Transverse colon (tissue), 4 donors: ENCODE measurements around the gene LYZL1. TPM values are rescaled to one million over a fixed set of nuclear protein-coding genes. Genes with fewer than 3 reads are reported as not detected.

Experiments
- DNase-seq: peaks from one replicate; pipeline ENCODE4 v3.0.0-alpha.2; 2019
- H3K27ac ChIP-seq, 4 donors: fragments of 200-600 bp; sonication (generic); 2 replicates each; pipeline ENCODE4 v1.5.1; 2016 to 2018; ENCODE audit warnings: inconsistent platforms in 4 of 4
- H3K27me3 ChIP-seq: fragments of 200-600 bp; sonication (generic); 2 replicates; pipeline ENCODE4 v1.5.1; 2017; ENCODE audit warnings: inconsistent platforms
- H3K36me3 ChIP-seq, 4 donors: fragments of 200-600 bp; sonication (generic); 2 replicates each; pipeline ENCODE4 v1.5.1; 2017 to 2019; ENCODE audit warnings: inconsistent platforms in 4 of 4
- H3K4me1 ChIP-seq, 4 donors: fragments of 200-600 bp; sonication (generic); 2 replicates each; pipeline ENCODE4 v1.5.1; 2017 to 2020; ENCODE audit warnings: inconsistent platforms in 4 of 4
- H3K4me3 ChIP-seq, 4 donors: fragments of 200-600 bp; sonication (generic); 1 replicate in 1 of 4; 2 replicates in 3 of 4; pipeline versions ENCODE4 v1.5.1 to v1.6.1; 2017 to 2019; ENCODE audit warnings: inconsistent platforms in 4 of 4
- H3K9me3 ChIP-seq, 2 donors: fragments of 200-600 bp; sonication (generic); 2 replicates each; pipeline ENCODE4 v1.5.1; 2017 to 2019; ENCODE audit warnings: inconsistent platforms in 2 of 2
- CTCF ChIP-seq, 5 experiments: fragments of 200-600 bp in 3 of 5; fragments of 450-650 bp in 2 of 5; sonication (generic) in 3 of 5; IDR thresholded peaks; 1 replicate in 2 of 5; 2 replicates in 3 of 5; pipeline ENCODE4 v1.5.1; 2016 to 2017; ENCODE audit warnings: antibody characterized with exemption in 5 of 5, inconsistent platforms in 3 of 5, mild to moderate bottlenecking in 2 of 5, moderate library complexity in 1 of 5
- EP300 ChIP-seq: sonication (generic); formaldehyde crosslinking; IDR thresholded peaks from one replicate; pipeline ENCODE4 v1.6.1; 2017; ENCODE audit warnings: antibody characterized with exemption, low read depth
- POLR2A ChIP-seq: fragments of 450-650 bp; IDR thresholded peaks from one replicate; pipeline ENCODE4 v1.6.1; 2016; ENCODE audit warnings: antibody characterized with exemption, mild to moderate bottlenecking, moderate library complexity
- POLR2AphosphoS5 ChIP-seq, 3 donors: sonication (generic); formaldehyde crosslinking; IDR thresholded peaks; one replicate each; pipeline ENCODE4 v1.6.1; 2016; ENCODE audit warnings: antibody characterized with exemption in 3 of 3
- WGBS, 2 donors: methylation state at CpG; one replicate each; pipeline ENCODE4 v1.1.5; 2018; ENCODE audit warnings: low coverage in 1 of 2; 5-methylcytosine and 5-hydroxymethylcytosine counted together
- in situ Hi-C, 4 donors: fragments of 200-750 bp; cut with MboI; loops; one replicate each; pipeline versions ENCODE4 v1.15.0 to v1.15.1; 2017; ENCODE audit warnings: low sequenced_read_pairs in 3 of 4, low pct_ligation_motif_present in 1 of 4, low pct_unique_long_range_greater_than_20kb in 1 of 4
- intact Hi-C: fragments of 100-400 bp; cut with DNase I; formaldehyde crosslinking; loops from one replicate; pipeline ENCODE4 v1.15.1; 2023; ENCODE audit warnings: low total_unique reads
- total RNA-seq, 4 donors: library from RNA; depleted of rRNA; stranded (reverse); fragments of >200 nt; gene quantifications; one replicate each; pipeline ENCODE4 v1.1.0, GENCODE V29; 2016

The LYZL1 gene
- total RNA-seq, 4 donors from 2014 or later = not detected

DNA sequence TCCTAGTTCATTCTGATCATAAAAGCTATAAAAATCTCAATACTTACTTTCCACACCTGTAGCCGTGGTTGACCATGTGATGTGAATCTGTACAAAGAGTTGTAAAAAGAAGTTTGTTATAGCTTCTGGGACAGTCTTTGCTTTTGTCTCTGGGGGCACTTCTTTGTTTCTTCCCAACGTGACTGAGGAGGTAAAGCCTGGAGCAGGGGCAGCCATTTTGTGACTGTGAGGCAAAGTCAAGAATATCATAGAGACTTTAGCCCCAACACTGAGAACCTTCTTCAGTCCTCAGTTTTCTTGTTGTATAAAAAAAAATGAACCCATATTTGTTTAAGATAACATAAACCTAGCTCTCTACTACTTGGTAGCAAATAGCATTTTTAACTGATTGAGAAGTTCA is 29.4 kb upstream of the LYZL1 start:
- DNase-seq = no peak
- TF ChIP-seq EP300 (no peak), POLR2AphosphoS5 (IDR thresholded peaks at IDR 0.05) (no peak), POLR2A (no peak), CTCF (IDR thresholded peaks at IDR 0.05) (no peak)
- Histone ChIP-seq H3K4me1 (peaks cover 0 to 6% (median 0%) of the 10 kb centered on the region in 4 donors), H3K4me3 (no peak overlapping the region), H3K27ac (no peak overlapping the region), H3K36me3 (no peaks in the 10 kb centered on the region), H3K27me3 (no peaks in the 10 kb centered on the region), H3K9me3 (no peaks in the 10 kb centered on the region)
- intact Hi-C loops = no loop called here
- in situ Hi-C loops = no loop called here
- 65 to 79% methylated on average over 2 of the region's 2 CpGs for WGBS, 2 donors

DNA sequence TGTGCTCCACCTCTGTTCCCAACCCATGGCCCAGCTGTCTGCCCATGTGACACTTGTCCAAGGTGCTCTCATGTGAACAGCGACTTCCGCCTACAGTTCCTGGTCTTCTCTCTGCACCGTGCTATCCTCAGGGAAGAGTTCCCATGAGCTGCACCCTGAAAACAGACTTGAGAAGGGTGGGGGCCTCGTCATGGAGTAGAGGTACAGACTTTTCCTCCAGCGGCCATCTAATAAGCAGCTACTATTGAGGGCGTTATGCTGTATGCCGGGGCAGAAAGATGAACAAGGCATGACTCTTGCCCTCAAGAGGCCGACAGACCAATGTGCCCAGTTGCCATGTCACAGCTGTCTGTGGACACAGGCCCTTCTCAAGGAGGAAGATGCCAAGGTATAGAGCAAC is 25.4 kb upstream of the LYZL1 start:
- Histone ChIP-seq H3K9me3 (no peaks in the 10 kb centered on the region), H3K27ac (no peak overlapping the region), H3K27me3 (no peaks in the 10 kb centered on the region), H3K4me1 (no peaks in the 10 kb centered on the region), H3K36me3 (no peaks in the 10 kb centered on the region), H3K4me3 (no peak overlapping the region)
- no peak for DNase-seq
- WGBS, 2 donors = 91% methylated on average over 8 of the region's 8 CpGs; no CpG with 5 or more reads in 1 of the 2 donors
- intact Hi-C loops = no loop called here
- in situ Hi-C loops = no loop called here
- TF ChIP-seq EP300 (no peak), POLR2A (no peak), POLR2AphosphoS5 (IDR thresholded peaks at IDR 0.05) (no peak), CTCF (IDR thresholded peaks at IDR 0.05) (no peak)

- Histone ChIP-seq H3K4me1 (no peaks in the 10 kb centered on the region), H3K9me3 (no peaks in the 10 kb centered on the region), H3K36me3 (no peaks in the 10 kb centered on the region), H3K27me3 (no peaks in the 10 kb centered on the region), H3K27ac (no peak overlapping the region), H3K4me3 (no peak overlapping the region)
- no peak for TF ChIP-seq POLR2AphosphoS5 (IDR thresholded peaks at IDR 0.05)
- TF ChIP-seq EP300 = no peak
- no peak for TF ChIP-seq POLR2A
- TF ChIP-seq CTCF (IDR thresholded peaks at IDR 0.05) = no peak
- in situ Hi-C loops = no loop called here
- DNase-seq = no peak
- 78 to 89% methylated on average over 5 to 7 of the region's 7 CpGs for WGBS, 2 donors
- intact Hi-C loops = no loop called here
Measured at GRCh38 chr10:29265210-29265768, 23.6 kb upstream of the LYZL1 start.

- Histone ChIP-seq H3K27me3 (no peaks in the 10 kb centered on the region), H3K4me3 (no peak overlapping the region), H3K36me3 (no peaks in the 10 kb centered on the region), H3K9me3 (no peaks in the 10 kb centered on the region), H3K4me1 (no peaks in the 10 kb centered on the region), H3K27ac (no peak overlapping the region)
- in situ Hi-C loops (no loop called here), intact Hi-C loops (no loop called here)
- TF ChIP-seq CTCF (IDR thresholded peaks at IDR 0.05) (no peak), POLR2AphosphoS5 (IDR thresholded peaks at IDR 0.05) (no peak), EP300 (no peak), POLR2A (no peak)
- WGBS, 2 donors = 40 to 78% methylated on average over 2 to 8 of the region's 8 CpGs
- DNase-seq = no peak
Measured at GRCh38 chr10:29266641-29267040, 22.2 kb upstream of the LYZL1 start.
